SK-N-SH treated with all-trans-retinoic acid at 6 μM for 48 hours (cell line): ENCODE measurements around the gene SF3B5.

ENCODE experiments used
- ATAC-seq: fragments of 200-7000 bp; cut with Tn5 transposase; 3 replicates; pipeline ENCODE4 v1.9.1; 2020; ENCODE audit warnings: mild to moderate bottlenecking, moderate library complexity
- BACH2 ChIP-seq: fragments of 250-450 bp; sonication (Bioruptor Pico); IDR thresholded peaks from 2 replicates; pipeline ENCODE4 v1.9.0; 2021; ENCODE audit warnings: mild to moderate bottlenecking, borderline replicate concordance
- CREB5 ChIP-seq: fragments of 250-450 bp; sonication (Bioruptor Pico); IDR thresholded peaks from 2 replicates; pipeline ENCODE4 v1.5.1; 2020; ENCODE audit warnings: low read depth, mild to moderate bottlenecking, moderate library complexity
- CSDC2 ChIP-seq: fragments of 250-450 bp; sonication (Bioruptor Pico); IDR thresholded peaks from 2 replicates; pipeline ENCODE4 v1.5.0; 2020; ENCODE audit warnings: mild to moderate bottlenecking, moderate library complexity
- CSRNP3 ChIP-seq: fragments of 250-450 bp; sonication (Bioruptor Pico); IDR thresholded peaks from 2 replicates; pipeline ENCODE4 v1.5.1; 2021; ENCODE audit warnings: mild to moderate bottlenecking, moderate library complexity
- ESRRG ChIP-seq: fragments of 250-450 bp; sonication (Bioruptor Pico); IDR thresholded peaks from 2 replicates; pipeline ENCODE4 v1.6.1; 2021; ENCODE audit warnings: mild to moderate bottlenecking
- GLIS3 ChIP-seq: fragments of 250-450 bp; sonication (Bioruptor Pico); IDR thresholded peaks from 2 replicates; pipeline ENCODE4 v1.5.0; 2020; ENCODE audit warnings: mild to moderate bottlenecking, moderate library complexity
- ISL1 ChIP-seq: fragments of 250-450 bp; sonication (Bioruptor Pico); IDR thresholded peaks from 2 replicates; pipeline ENCODE4 v2.1.2; 2022; ENCODE audit warnings: mild to moderate bottlenecking, moderate library complexity
- PATZ1 ChIP-seq: fragments of 250-450 bp; sonication (Bioruptor Pico); IDR thresholded peaks from 2 replicates; pipeline ENCODE4 v1.8.0; 2020; ENCODE audit warnings: mild to moderate bottlenecking, moderate library complexity, borderline replicate concordance
- PPARA ChIP-seq: fragments of 250-450 bp; sonication (Bioruptor Pico); IDR thresholded peaks from 2 replicates; pipeline ENCODE4 v1.5.0; 2020; ENCODE audit warnings: mild to moderate bottlenecking, borderline replicate concordance
- RARB ChIP-seq: fragments of 250-450 bp; sonication (Bioruptor Pico); IDR thresholded peaks from 2 replicates; pipeline ENCODE4 v1.8.0; 2021; ENCODE audit warnings: mild to moderate bottlenecking, moderate library complexity
- SNAI2 ChIP-seq: fragments of 250-450 bp; sonication (Bioruptor Pico); IDR thresholded peaks from 2 replicates; pipeline ENCODE4 v1.5.0; 2020; ENCODE audit warnings: mild to moderate bottlenecking, moderate library complexity
- TCF4 ChIP-seq: fragments of 250-450 bp; sonication (Bioruptor Pico); IDR thresholded peaks from 2 replicates; pipeline ENCODE4 v1.8.0; 2021; ENCODE audit warnings: mild to moderate bottlenecking, moderate library complexity, borderline replicate concordance
- TOX ChIP-seq: fragments of 250-450 bp; sonication (Bioruptor Pico); IDR thresholded peaks from 2 replicates; pipeline ENCODE4 v1.8.0; 2021; ENCODE audit warnings: mild to moderate bottlenecking, moderate library complexity, borderline replicate concordance
- TSHZ2 ChIP-seq: fragments of 250-450 bp; sonication (Bioruptor Pico); IDR thresholded peaks from 2 replicates; pipeline ENCODE4 v1.5.0; 2020; ENCODE audit warnings: mild to moderate bottlenecking, moderate library complexity
- ZC3H10 ChIP-seq: fragments of 250-450 bp; sonication (Bioruptor Pico); IDR thresholded peaks from 2 replicates; pipeline ENCODE4 v1.5.1; 2021; ENCODE audit warnings: mild to moderate bottlenecking, moderate library complexity
- ZFP3 ChIP-seq: fragments of 250-450 bp; sonication (Bioruptor Pico); IDR thresholded peaks from 2 replicates; pipeline ENCODE4 v1.5.0; 2020; ENCODE audit warnings: mild to moderate bottlenecking, moderate library complexity
- ZFP30 ChIP-seq: fragments of 450-650 bp; formaldehyde crosslinking; IDR thresholded peaks from 2 replicates; pipeline ENCODE4 v1.5.0; 2022; ENCODE audit warnings: mild to moderate bottlenecking, moderate library complexity
- ZNF565 ChIP-seq: fragments of 450-650 bp; formaldehyde crosslinking; conservative IDR thresholded peaks from 2 replicates; pipeline ENCODE4 v1.5.0; 2020; ENCODE audit warnings: low read depth, mild to moderate bottlenecking, moderate library complexity
- ZNF70 ChIP-seq: fragments of 450-650 bp; formaldehyde crosslinking; IDR thresholded peaks from 2 replicates; pipeline ENCODE4 v1.5.0; 2020; ENCODE audit warnings: mild to moderate bottlenecking, moderate library complexity
- ZNF8 ChIP-seq: fragments of 450-650 bp; formaldehyde crosslinking; IDR thresholded peaks from 2 replicates; pipeline ENCODE4 v1.5.0; 2020; ENCODE audit warnings: mild to moderate bottlenecking, moderate library complexity

SF3B5 gene

GRCh38 chr6:144077871-144078270, 17.5 kb downstream of the SF3B5 start:
- ATAC-seq = no peak
- no peak for TF ChIP-seq ISL1 (CRISPR knock-in tag)
- no peak for TF ChIP-seq ZFP3
- TF ChIP-seq TCF4 (CRISPR knock-in tag) = no peak
- TF ChIP-seq GLIS3 = no peak
- TF ChIP-seq SNAI2 = no peak
- no peak for TF ChIP-seq ZC3H10 (CRISPR knock-in tag)
- TF ChIP-seq TSHZ2 (CRISPR knock-in tag) = no peak
- no peak for TF ChIP-seq ESRRG (CRISPR knock-in tag)
- TF ChIP-seq CSRNP3 = no peak
- TF ChIP-seq RARB (CRISPR knock-in tag) = no peak
- no peak for TF ChIP-seq TOX (CRISPR knock-in tag)
- TF ChIP-seq BACH2 (CRISPR knock-in tag) = no peak
- TF ChIP-seq PPARA (CRISPR knock-in tag) = no peak
- TF ChIP-seq, all 23 proteins: peak for 0

- ATAC-seq = no peak
Observed at GRCh38 chr6:144075875-144076274, 19.5 kb downstream of the SF3B5 start.

More at GRCh38 chr6:144075875-144076274, 19.5 kb downstream of the SF3B5 start:
- TF ChIP-seq TCF4 (CRISPR knock-in tag) = no peak
- TF ChIP-seq ZC3H10 (CRISPR knock-in tag) = no peak
- no peak for TF ChIP-seq PATZ1 (CRISPR knock-in tag)
- no peak for TF ChIP-seq TOX (CRISPR knock-in tag)
- TF ChIP-seq SNAI2 = no peak
- TF ChIP-seq ISL1 (CRISPR knock-in tag) = no peak
- TF ChIP-seq ZNF70 (CRISPR knock-in tag) = no peak
- no peak for TF ChIP-seq CREB5 (CRISPR knock-in tag)
- no peak for TF ChIP-seq ZFP30 (CRISPR knock-in tag)
- TF ChIP-seq ZNF8 = no peak
- no peak for TF ChIP-seq CSRNP3
- TF ChIP-seq GLIS3 = no peak
- no peak for TF ChIP-seq PPARA (CRISPR knock-in tag)
- no peak for TF ChIP-seq ZFP3
- no peak for TF ChIP-seq CSDC2 (CRISPR knock-in tag)
- no peak for TF ChIP-seq ZNF565
- TF ChIP-seq, all 23 proteins: peak for 0
